B cell (primary cell): Measurements from ENCODE around the gene TXNDC5. TPM values are rescaled to one million over a fixed set of nuclear protein-coding genes. Genes with fewer than 3 reads are reported as not detected.

Experiments
- ATAC-seq: fragments of 200-7000 bp; cut with Tn5 transposase; one replicate; pipeline ENCODE4 v1.10.0; 2021; ENCODE audit warnings: low read depth, mild to moderate bottlenecking, moderate number of reproducible peaks, moderate library complexity
- CTCF ChIA-PET: fragments of 350-600 bp; sonication (Branson Sonifier 250); formaldehyde crosslinking; loops from one replicate; lab custom pipeline; 2021; ENCODE audit warnings: antibody characterized with exemption, inconsistent platforms; lab: Charles Lee
- POLR2A ChIA-PET: fragments of 350-600 bp; sonication (Branson Sonifier 250); formaldehyde crosslinking; loops from one replicate; lab custom pipeline; 2021; ENCODE audit warnings: antibody characterized with exemption; lab: Charles Lee
- DNase-seq: peaks from one replicate; pipeline ENCODE4 v3.0.0; 2013
- H2AFZ ChIP-seq: 2 replicates; pipeline ENCODE4 v1.6.1; 2012; ENCODE audit warnings: mild to moderate bottlenecking, low read depth, low read length; ENCODE audit not compliant: insufficient read depth, poor library complexity, severe bottlenecking
- H3K27ac ChIP-seq, 2 donors: 1 replicate in 1 of 2; 2 replicates in 1 of 2; pipeline ENCODE4 v1.5.1; 2012 to 2013; ENCODE audit warnings: low read length in 2 of 2, mild to moderate bottlenecking in 2 of 2, moderate library complexity in 1 of 2
- H3K27me3 ChIP-seq, 4 experiments: fragments of 200-600 bp in 1 of 4; sonication (generic) in 1 of 4; replicated peaks in 1 of 4; 1 replicate in 2 of 4; 2 replicates in 2 of 4; pipeline versions ENCODE4 v1.6.1 to v1.7.0; 2013 to 2016; ENCODE audit warnings: low read length in 3 of 4, mild to moderate bottlenecking in 2 of 4, mixed read lengths in 1 of 4, moderate library complexity in 1 of 4; ENCODE audit not compliant: insufficient read depth in 4 of 4, control insufficient read depth in 3 of 4; ENCODE audit errors: control extremely low read depth in 1 of 4
- H3K36me3 ChIP-seq, 2 experiments: replicated peaks in 1 of 2; 1 replicate in 1 of 2; 2 replicates in 1 of 2; pipeline versions ENCODE4 v1.6.1 to v1.7.1; 2013; ENCODE audit warnings: low read length in 1 of 2; ENCODE audit not compliant: insufficient read depth in 2 of 2, control insufficient read depth in 1 of 2; ENCODE audit errors: control extremely low read depth in 1 of 2, extremely low read depth in 1 of 2
- H3K4me1 ChIP-seq, 2 donors: fragments of 200-600 bp in 1 of 2; sonication (generic) in 1 of 2; 1 replicate in 1 of 2; 2 replicates in 1 of 2; pipeline versions ENCODE4 v1.5.1 to v1.6.1; 2013 to 2017; ENCODE audit warnings: low read length in 2 of 2; ENCODE audit not compliant: control insufficient read depth in 2 of 2, insufficient read depth in 2 of 2
- H3K4me2 ChIP-seq: replicated peaks from 2 replicates; pipeline ENCODE3; 2012; ENCODE audit warnings: mild to moderate bottlenecking, low read depth, low read length; ENCODE audit not compliant: poor library complexity, severe bottlenecking
- H3K4me3 ChIP-seq, 5 experiments: fragments of 200-600 bp in 1 of 5; sonication (generic) in 1 of 5; 1 replicate in 3 of 5; 2 replicates in 2 of 5; pipeline versions ENCODE4 v1.5.1 to v1.7.0; 2011 to 2016; ENCODE audit warnings: low read length in 4 of 5, mild to moderate bottlenecking in 4 of 5, low read depth in 2 of 5, control low read depth in 1 of 5, moderate library complexity in 1 of 5; ENCODE audit not compliant: insufficient read depth in 1 of 5; ENCODE audit errors: control extremely low read depth in 1 of 5, extremely low read depth in 1 of 5
- H3K79me2 ChIP-seq: fragments of 200-600 bp; sonication (generic); one replicate; pipeline ENCODE4 v1.6.0; 2016; ENCODE audit warnings: low read length; ENCODE audit not compliant: control insufficient read depth, insufficient read depth
- H3K9ac ChIP-seq: fragments of 200-600 bp; sonication (generic); 2 replicates; pipeline ENCODE4 v1.6.1; 2017; ENCODE audit warnings: mild to moderate bottlenecking, low read length, moderate library complexity
- H3K9me3 ChIP-seq, 3 donors: one replicate each; pipeline versions ENCODE4 v1.6.1 to v1.7.1; 2013; ENCODE audit warnings: low read length in 2 of 3; ENCODE audit not compliant: control insufficient read depth in 2 of 3, insufficient read depth in 1 of 3; ENCODE audit errors: control extremely low read depth in 1 of 3
- H4K20me1 ChIP-seq: 2 replicates; pipeline ENCODE4 v1.6.0; 2012; ENCODE audit warnings: mild to moderate bottlenecking, low read length; ENCODE audit not compliant: insufficient read depth, control insufficient read depth, poor library complexity, severe bottlenecking
- H3K27ac Mint-ChIP-seq: one replicate; pipeline ENCODE4 v1.8.0; 2021; ENCODE audit warnings: mixed read lengths
- H3K27me3 Mint-ChIP-seq: one replicate; pipeline ENCODE4 v1.8.0; 2021; ENCODE audit warnings: mixed read lengths
- H3K4me1 Mint-ChIP-seq: one replicate; pipeline ENCODE4 v1.8.0; 2021; ENCODE audit warnings: mixed read lengths
- H3K4me3 Mint-ChIP-seq: one replicate; pipeline ENCODE4 v1.8.0; 2021; ENCODE audit warnings: mixed read lengths
- H3K9me3 Mint-ChIP-seq: one replicate; pipeline ENCODE4 v1.8.0; 2022; ENCODE audit warnings: mixed read lengths; ENCODE audit not compliant: insufficient read depth
- EZH2 ChIP-seq: IDR thresholded peaks from 2 replicates; pipeline ENCODE4 v1.6.1; 2012; ENCODE audit warnings: borderline replicate concordance, low read depth, mild to moderate bottlenecking, moderate library complexity, low read length; ENCODE audit not compliant: insufficient read depth, poor library complexity, severe bottlenecking
- WGBS: methylation state at CpG from one replicate; pipeline ENCODE4 v1.1.5; 2013; ENCODE audit warnings: missing lambda C conversion rate; ENCODE audit not compliant: insufficient coverage; 5-methylcytosine and 5-hydroxymethylcytosine counted together
- intact Hi-C: fragments of 100-400 bp; cut with micrococcal nuclease; formaldehyde crosslinking; loops from one replicate; pipeline ENCODE4 v1.10.0; 2022
- polyA plus RNA-seq: library from polyadenylated mRNA; depleted of rRNA; stranded (reverse); fragments of >200 nt; gene quantifications from 2 replicates; pipeline ENCODE4 v1.2.3, GENCODE V29; 2012
- total RNA-seq, 2 donors: library from RNA; stranded (reverse); fragments of 120-200 nt in 1 of 2; gene quantifications; 1 replicate in 1 of 2; 2 replicates in 1 of 2; pipeline versions ENCODE4 v1.2.3 to v1.2.4, GENCODE V29; 2013 to 2022
- TF ChIP-seq, protein P1 (sequence below): fragments of 200-600 bp; IDR thresholded peaks from one replicate; pipeline ENCODE4 v1.8.0; 2022; ENCODE audit warnings: antibody characterized with exemption, mild to moderate bottlenecking

Gene TXNDC5
- total and polyA plus RNA-seq, 2 donors (not counting 1 experiment from before 2014, with no cell fraction given) = 62.6 to 91.9 TPM

DNA sequence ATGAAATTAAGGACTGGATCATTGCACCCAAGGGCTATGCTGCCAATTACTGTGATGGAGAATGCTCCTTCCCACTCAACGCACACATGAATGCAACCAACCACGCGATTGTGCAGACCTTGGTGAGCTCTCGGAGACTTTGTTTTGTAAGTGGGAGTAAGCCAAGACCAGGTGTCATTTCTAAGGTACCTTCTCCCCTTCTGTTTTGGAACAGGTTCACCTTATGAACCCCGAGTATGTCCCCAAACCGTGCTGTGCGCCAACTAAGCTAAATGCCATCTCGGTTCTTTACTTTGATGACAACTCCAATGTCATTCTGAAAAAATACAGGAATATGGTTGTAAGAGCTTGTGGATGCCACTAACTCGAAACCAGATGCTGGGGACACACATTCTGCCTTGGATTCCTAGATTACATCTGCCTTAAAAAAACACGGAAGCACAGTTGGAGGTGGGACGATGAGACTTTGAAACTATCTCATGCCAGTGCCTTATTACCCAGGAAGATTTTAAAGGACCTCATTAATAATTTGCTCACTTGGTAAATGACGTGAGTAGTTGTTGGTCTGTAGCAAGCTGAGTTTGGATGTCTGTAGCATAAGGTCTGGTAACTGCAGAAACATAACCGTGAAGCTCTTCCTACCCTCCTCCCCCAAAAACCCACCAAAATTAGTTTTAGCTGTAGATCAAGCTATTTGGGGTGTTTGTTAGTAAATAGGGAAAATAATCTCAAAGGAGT lies 30.4 kb downstream of the TXNDC5 start:
- no peaks in the 10 kb centered on the region for H4K20me1 ChIP-seq
- no peak overlapping the region for H3K27ac Mint-ChIP-seq
- no peaks in the 10 kb centered on the region for H3K27me3 ChIP-seq
- CTCF ChIA-PET = interaction anchor here (1.3 kb wide), 1 partner anchor 126 kb away, joined by 3 read pairs; no protein-coding TSS in a partner anchor
- POLR2A ChIA-PET = no interaction called here
- H3K4me3 Mint-ChIP-seq = no peak overlapping the region
- no peaks in the 10 kb centered on the region for H3K9me3 ChIP-seq
- no peaks in the 10 kb centered on the region for H3K4me1 Mint-ChIP-seq
- H3K4me3 ChIP-seq = no peak overlapping the region
- H3K36me3 ChIP-seq = peaks cover 2 to 55% of the 10 kb centered on the region in 2 experiments
- intact Hi-C loops = no loop called here
- H3K4me2 ChIP-seq = no peak overlapping the region
- H3K79me2 ChIP-seq = no peaks in the 10 kb centered on the region
- no peaks in the 10 kb centered on the region for H3K27me3 Mint-ChIP-seq
- no peak overlapping the region for H3K27ac ChIP-seq
- H3K9ac ChIP-seq = no peak overlapping the region
- no peak overlapping the region for H2AFZ ChIP-seq
- DNase-seq (no peak), ATAC-seq (no peak)
- peaks cover 2% of the 10 kb centered on the region for H3K9me3 Mint-ChIP-seq
- 93% methylated on average over 2 of the region's 13 CpGs for WGBS
- no peaks in the 10 kb centered on the region for H3K4me1 ChIP-seq
- no peak for TF ChIP-seq EZH2
- TF ChIP-seq, protein P1, sequence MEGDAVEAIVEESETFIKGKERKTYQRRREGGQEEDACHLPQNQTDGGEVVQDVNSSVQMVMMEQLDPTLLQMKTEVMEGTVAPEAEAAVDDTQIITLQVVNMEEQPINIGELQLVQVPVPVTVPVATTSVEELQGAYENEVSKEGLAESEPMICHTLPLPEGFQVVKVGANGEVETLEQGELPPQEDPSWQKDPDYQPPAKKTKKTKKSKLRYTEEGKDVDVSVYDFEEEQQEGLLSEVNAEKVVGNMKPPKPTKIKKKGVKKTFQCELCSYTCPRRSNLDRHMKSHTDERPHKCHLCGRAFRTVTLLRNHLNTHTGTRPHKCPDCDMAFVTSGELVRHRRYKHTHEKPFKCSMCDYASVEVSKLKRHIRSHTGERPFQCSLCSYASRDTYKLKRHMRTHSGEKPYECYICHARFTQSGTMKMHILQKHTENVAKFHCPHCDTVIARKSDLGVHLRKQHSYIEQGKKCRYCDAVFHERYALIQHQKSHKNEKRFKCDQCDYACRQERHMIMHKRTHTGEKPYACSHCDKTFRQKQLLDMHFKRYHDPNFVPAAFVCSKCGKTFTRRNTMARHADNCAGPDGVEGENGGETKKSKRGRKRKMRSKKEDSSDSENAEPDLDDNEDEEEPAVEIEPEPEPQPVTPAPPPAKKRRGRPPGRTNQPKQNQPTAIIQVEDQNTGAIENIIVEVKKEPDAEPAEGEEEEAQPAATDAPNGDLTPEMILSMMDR = no peak

DNA sequence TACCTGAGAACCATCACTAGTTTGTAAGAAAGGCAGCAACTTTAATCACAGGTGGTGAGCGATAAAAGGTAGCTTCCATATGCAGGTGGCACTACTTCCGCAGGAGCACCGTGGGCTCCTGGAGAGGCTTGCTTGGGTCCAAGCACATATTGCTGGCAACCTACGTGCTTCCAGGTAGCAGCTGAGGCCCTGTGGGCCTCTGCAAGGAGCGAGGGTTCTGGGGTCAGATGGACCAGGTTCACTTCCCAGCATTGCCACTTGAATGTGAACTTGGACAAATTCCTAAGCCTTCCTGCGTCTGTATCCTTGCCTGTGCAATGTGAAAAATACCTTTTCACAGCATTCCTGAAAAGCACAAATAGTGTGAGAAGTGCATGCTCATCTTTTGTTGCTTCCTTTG lies 31.0 kb downstream of the TXNDC5 start:
- TF ChIP-seq, protein P1 = no peak
- no peak for TF ChIP-seq EZH2
- Mint-ChIP-seq H3K4me1 (no peaks in the 10 kb centered on the region), H3K27me3 (no peaks in the 10 kb centered on the region), H3K4me3 (no peak overlapping the region), H3K27ac (no peak overlapping the region), H3K9me3 (peaks cover 2% of the 10 kb centered on the region)
- POLR2A ChIA-PET = no interaction called here
- Histone ChIP-seq H4K20me1 (no peaks in the 10 kb centered on the region), H3K4me3 (no peak overlapping the region), H3K36me3 (peaks cover 2 to 50% of the 10 kb centered on the region in 2 experiments), H3K4me1 (no peaks in the 10 kb centered on the region), H3K9ac (no peak overlapping the region), H3K9me3 (no peaks in the 10 kb centered on the region), H3K4me2 (no peak overlapping the region), H3K79me2 (no peaks in the 10 kb centered on the region), H3K27me3 (no peaks in the 10 kb centered on the region), H2AFZ (no peak overlapping the region), H3K27ac (no peak overlapping the region)
- over 99% methylated on average over 6 of the region's 6 CpGs for WGBS
- no peak for ATAC-seq
- no peak for DNase-seq
- intact Hi-C loops = no loop called here
- CTCF ChIA-PET = interaction anchor here (1.3 kb wide), 2 partner anchors 113 to 127 kb away, joined by 3 to 4 read pairs; no protein-coding TSS in a partner anchor
